ENCODE results near the gene WDFY3. TPM values are rescaled to one million over a fixed set of nuclear protein-coding genes. Genes with fewer than 3 reads are reported as not detected.

WDFY3 gene
- total and polyA plus RNA-seq, 2 experiments from 2014 or later: 7.7 to 55.9 TPM

- Histone ChIP-seq H3K4me2 (no peak overlapping the region), H3K79me2 (no peaks in the 10 kb centered on the region), H3K27me3 (no peaks in the 10 kb centered on the region), H4K20me1 (ENCODE audit: insufficient read depth, poor library complexity, severe bottlenecking) (no peaks in the 10 kb centered on the region), H3K36me3 (replicated peaks; ENCODE audit: insufficient read depth, low read depth) (no peaks in the 10 kb centered on the region), H2AFZ (no peak overlapping the region), H3K9me2 (replicated peaks; ENCODE audit: insufficient read depth) (no peaks in the 10 kb centered on the region), H3K4me3 (no peak overlapping the region), H3K27ac (peak overlapping the region; percentile 21), H3K9me3 (ENCODE audit: low read depth) (no peaks in the 10 kb centered on the region), H3K4me1 (ENCODE audit: insufficient read depth) (no peaks in the 10 kb centered on the region)
- 78% methylated on average over 5 of the region's 5 CpGs for whole genome bisulfite sequencing (ENCODE audit: low lambda C conversion rate, missing lambda C conversion rate)
- TF ChIP-seq, protein P1, sequence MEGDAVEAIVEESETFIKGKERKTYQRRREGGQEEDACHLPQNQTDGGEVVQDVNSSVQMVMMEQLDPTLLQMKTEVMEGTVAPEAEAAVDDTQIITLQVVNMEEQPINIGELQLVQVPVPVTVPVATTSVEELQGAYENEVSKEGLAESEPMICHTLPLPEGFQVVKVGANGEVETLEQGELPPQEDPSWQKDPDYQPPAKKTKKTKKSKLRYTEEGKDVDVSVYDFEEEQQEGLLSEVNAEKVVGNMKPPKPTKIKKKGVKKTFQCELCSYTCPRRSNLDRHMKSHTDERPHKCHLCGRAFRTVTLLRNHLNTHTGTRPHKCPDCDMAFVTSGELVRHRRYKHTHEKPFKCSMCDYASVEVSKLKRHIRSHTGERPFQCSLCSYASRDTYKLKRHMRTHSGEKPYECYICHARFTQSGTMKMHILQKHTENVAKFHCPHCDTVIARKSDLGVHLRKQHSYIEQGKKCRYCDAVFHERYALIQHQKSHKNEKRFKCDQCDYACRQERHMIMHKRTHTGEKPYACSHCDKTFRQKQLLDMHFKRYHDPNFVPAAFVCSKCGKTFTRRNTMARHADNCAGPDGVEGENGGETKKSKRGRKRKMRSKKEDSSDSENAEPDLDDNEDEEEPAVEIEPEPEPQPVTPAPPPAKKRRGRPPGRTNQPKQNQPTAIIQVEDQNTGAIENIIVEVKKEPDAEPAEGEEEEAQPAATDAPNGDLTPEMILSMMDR (IDR thresholded peaks at IDR 0.05; ENCODE audit: poor library complexity): no peak
- TF ChIP-seq EZH2phosphoT487 (IDR thresholded peaks at IDR 0.05; ENCODE audit: low read depth, severe bottlenecking, unreplicated experiment): no peak
- TF ChIP-seq EZH2 (IDR thresholded peaks at IDR 0.05; ENCODE audit: borderline replicate concordance): no peak
- peak; percentile 41 for DNase-seq (ENCODE audit: low spot score)
Measured at GRCh38 chr4:84877051-84877833, 89.2 kb downstream of the WDFY3 start.

GRCh38 chr4:84875636-84876371, 90.7 kb downstream of the WDFY3 start:
- Histone ChIP-seq H3K9me3 (ENCODE audit: low read depth) (no peaks in the 10 kb centered on the region), H3K36me3 (replicated peaks; ENCODE audit: insufficient read depth, low read depth) (no peaks in the 10 kb centered on the region), H4K20me1 (ENCODE audit: insufficient read depth, poor library complexity, severe bottlenecking) (no peaks in the 10 kb centered on the region), H3K27ac (no peak overlapping the region), H3K4me3 (no peak overlapping the region), H3K79me2 (no peaks in the 10 kb centered on the region), H2AFZ (no peak overlapping the region), H3K4me2 (no peak overlapping the region), H3K9me2 (replicated peaks; ENCODE audit: insufficient read depth) (no peaks in the 10 kb centered on the region), H3K4me1 (ENCODE audit: insufficient read depth) (no peaks in the 10 kb centered on the region), H3K27me3 (no peaks in the 10 kb centered on the region)
- DNase-seq (ENCODE audit: low spot score): no peak
- no peak for TF ChIP-seq EZH2phosphoT487 (IDR thresholded peaks at IDR 0.05; ENCODE audit: low read depth, severe bottlenecking, unreplicated experiment)
- TF ChIP-seq EZH2 (IDR thresholded peaks at IDR 0.05; ENCODE audit: borderline replicate concordance): no peak
- TF ChIP-seq, protein P1 (IDR thresholded peaks at IDR 0.05; ENCODE audit: poor library complexity): no peak
- 87% methylated on average over 4 of the region's 4 CpGs for WGBS (ENCODE audit: low lambda C conversion rate, missing lambda C conversion rate)

DNA sequence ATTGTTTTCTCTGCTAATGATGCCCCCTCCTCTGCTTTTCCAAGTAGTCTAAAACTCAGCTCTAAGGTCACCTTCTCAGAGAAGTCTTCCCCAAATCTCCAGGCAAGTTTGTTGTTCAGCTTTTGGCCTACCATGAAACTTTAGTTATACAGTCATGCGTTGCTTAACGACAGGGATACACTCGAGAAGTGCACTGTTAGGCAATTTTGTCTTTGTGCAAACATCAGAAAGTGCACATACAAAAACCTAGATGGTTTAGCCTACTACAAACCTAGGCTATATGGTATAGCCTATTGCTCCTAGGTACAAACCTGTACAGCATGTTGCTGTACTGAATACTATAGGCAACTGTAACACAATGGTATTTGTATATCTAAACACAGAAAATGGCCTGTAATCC, 91.9 kb downstream of the WDFY3 start:
- Histone ChIP-seq H3K27ac (no peak overlapping the region), H3K4me1 (ENCODE audit: insufficient read depth) (no peaks in the 10 kb centered on the region), H3K4me3 (no peak overlapping the region), H3K36me3 (replicated peaks; ENCODE audit: insufficient read depth, low read depth) (no peaks in the 10 kb centered on the region), H3K79me2 (no peaks in the 10 kb centered on the region), H3K9me2 (replicated peaks; ENCODE audit: insufficient read depth) (no peaks in the 10 kb centered on the region), H2AFZ (no peak overlapping the region), H3K4me2 (no peak overlapping the region), H3K9me3 (ENCODE audit: low read depth) (no peaks in the 10 kb centered on the region), H3K27me3 (no peaks in the 10 kb centered on the region), H4K20me1 (ENCODE audit: insufficient read depth, poor library complexity, severe bottlenecking) (no peaks in the 10 kb centered on the region)
- no peak for TF ChIP-seq EZH2phosphoT487 (IDR thresholded peaks at IDR 0.05; ENCODE audit: low read depth, severe bottlenecking, unreplicated experiment)
- TF ChIP-seq, protein P1 (IDR thresholded peaks at IDR 0.05; ENCODE audit: poor library complexity): no peak
- TF ChIP-seq EZH2 (IDR thresholded peaks at IDR 0.05; ENCODE audit: borderline replicate concordance): no peak
- DNase-seq (ENCODE audit: low spot score): no peak
- 84% methylated on average over 3 of the region's 3 CpGs for WGBS (ENCODE audit: low lambda C conversion rate, missing lambda C conversion rate)

All from hepatocyte (in vitro differentiated cells).